ENCODE results near the gene NTF4.
"Not testable (repeated sequence)": the region's sequence is repeated elsewhere in the genome, so short reads cannot be mapped to it uniquely, and the experiment has no call there.

GRCh38 chr19:49038111-49038510 is 26.5 kb downstream of the NTF4 start:
- TF ChIP-seq YY1 (IDR thresholded peaks at IDR 0.05; ENCODE audit: insufficient read depth, insufficient read length); ZNF274 (IDR thresholded peaks at IDR 0.05; ENCODE audit: low read depth, low read length): not testable (repeated sequence)
